DMS79 treated with DMSO at 0.1 percent for 48 hours (cell line): ENCODE data around the gene FAIM2.

Source experiments
- DNase-seq: peaks from one replicate; lab custom pipeline; 2025; lab: John Stamatoyannopoulos, UW

FAIM2 gene

DNA sequence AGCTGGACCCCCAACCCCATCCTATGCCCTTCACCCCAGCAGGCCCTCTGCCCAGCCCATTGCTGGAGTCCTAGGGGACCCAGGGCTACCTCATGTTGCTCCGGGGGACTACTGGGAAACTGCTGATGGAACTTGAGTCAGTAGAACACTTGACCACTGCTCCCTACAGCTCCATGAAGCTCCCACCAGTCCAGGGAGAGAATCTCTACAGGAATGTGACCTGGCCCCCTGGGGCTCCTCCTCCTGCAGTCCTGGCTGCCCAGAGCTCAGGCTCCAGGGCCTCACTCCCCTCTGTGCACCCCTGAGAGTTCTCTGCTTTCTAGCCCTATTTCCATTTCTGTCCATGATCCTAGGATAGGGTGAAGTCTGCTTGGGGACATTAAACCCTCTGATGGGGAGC lies 36.0 kb upstream of the FAIM2 start:
- no peak for DNase-seq

GRCh38 chr12:49939307-49939706 lies 35.6 kb upstream of the FAIM2 start:
- DNase-seq: no peak

- DNase-seq: no peak
Measured at GRCh38 chr12:49937639-49938300, 34.1 kb upstream of the FAIM2 start.

DNA sequence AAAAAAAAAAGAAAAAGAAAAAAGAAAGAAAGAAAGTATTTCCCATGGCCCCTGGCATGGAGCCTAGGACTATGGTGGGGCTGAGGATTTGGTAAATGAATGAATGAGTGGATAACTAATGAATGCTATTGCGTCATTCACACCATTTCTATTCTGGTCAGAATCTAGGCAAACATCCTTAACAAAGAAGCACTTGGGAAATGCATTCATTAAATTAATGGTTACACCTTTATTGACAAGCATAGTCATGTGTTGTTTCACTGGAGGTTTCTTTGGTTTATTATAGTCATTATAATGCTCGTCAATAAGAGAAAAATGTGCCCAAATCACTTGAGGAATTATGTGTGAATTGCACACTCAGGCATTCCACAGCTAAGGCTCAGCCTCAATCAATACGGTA lies 33.2 kb upstream of the FAIM2 start:
- no peak for DNase-seq

DNA sequence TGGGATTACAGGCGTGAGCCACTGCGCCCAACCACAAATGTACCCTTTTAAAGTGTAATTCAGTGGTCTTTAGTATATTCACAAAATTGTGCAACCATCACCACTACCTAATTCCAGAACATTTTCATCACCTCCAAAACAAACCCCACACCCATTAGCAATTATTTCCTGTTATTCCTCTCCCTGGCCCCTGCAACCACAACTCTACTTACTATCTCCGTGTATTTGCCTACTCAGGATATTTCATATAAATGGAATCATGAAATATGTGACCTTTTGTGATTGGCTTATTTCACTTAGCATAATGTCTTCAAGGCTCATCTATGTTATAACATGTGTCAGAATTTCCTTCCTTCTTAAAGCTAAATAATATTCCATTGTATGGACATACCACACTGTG lies 30.8 kb upstream of the FAIM2 start:
- no peak for DNase-seq

GRCh38 chr12:49933796-49934195 lies 30.1 kb upstream of the FAIM2 start:
- DNase-seq: no peak

- no peak for DNase-seq
Measured at GRCh38 chr12:49932533-49933130, 28.9 kb upstream of the FAIM2 start.

- DNase-seq: no peak
Measured at GRCh38 chr12:49932023-49932422, 28.3 kb upstream of the FAIM2 start.

DNA sequence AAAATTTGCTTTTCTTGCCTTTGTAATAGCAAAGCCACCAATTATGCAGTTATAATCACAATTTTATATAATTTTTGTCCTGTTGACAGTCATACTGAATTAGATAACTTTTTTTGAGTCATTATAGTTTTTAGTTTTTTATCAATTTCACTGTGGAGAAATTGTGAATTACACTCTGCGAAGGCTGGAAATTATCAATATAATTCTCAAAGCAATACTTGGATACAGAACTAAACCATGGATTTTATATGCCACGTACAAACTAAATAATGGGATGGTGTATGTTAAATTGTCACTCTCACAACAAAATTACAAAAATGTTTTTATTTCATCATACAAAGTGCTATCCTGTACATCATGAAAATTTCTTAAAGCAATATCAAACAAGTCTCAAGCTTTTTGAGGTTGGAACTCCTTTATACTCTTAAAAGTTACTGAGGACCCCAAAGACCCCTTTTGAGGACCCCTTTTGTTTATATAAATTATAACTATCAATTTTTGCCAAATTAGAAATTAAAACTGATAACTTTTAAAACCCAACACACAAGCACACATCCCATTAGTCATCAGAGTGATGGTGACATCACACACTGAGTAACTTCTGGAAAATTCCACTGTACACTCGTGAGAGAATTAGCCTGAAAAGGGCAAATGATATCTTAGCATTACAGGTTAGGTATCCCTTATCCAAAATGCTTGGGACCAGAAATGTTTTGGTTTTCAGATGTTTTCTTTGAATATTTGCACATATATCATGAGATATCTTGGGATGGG lies 27.0 kb upstream of the FAIM2 start:
- no peak for DNase-seq

DNA sequence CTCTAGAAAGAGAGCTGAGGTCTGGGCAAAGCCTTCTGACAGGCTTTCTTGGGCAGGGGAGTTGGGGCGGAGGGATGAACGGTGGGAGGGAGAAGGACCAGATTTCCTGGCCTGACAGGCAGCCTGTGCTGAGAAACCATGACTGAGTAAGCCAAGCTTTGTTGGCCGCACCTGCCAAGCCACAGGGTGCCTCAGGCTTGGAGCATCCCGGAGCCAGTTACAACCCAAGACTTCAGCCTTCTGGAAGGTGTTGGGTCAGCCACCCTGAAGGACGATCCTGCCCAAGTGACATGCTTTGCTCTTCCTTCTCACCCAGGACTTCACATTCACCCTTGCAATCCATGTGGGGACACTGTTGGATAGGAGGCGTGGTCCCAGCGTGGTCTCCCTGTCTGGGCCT lies 25.9 kb upstream of the FAIM2 start:
- DNase-seq: no peak

GRCh38 chr12:49928471-49928870 lies 24.8 kb upstream of the FAIM2 start:
- no peak for DNase-seq

- DNase-seq: no peak
Measured at GRCh38 chr12:49925433-49926204, 21.9 kb upstream of the FAIM2 start.

DNA sequence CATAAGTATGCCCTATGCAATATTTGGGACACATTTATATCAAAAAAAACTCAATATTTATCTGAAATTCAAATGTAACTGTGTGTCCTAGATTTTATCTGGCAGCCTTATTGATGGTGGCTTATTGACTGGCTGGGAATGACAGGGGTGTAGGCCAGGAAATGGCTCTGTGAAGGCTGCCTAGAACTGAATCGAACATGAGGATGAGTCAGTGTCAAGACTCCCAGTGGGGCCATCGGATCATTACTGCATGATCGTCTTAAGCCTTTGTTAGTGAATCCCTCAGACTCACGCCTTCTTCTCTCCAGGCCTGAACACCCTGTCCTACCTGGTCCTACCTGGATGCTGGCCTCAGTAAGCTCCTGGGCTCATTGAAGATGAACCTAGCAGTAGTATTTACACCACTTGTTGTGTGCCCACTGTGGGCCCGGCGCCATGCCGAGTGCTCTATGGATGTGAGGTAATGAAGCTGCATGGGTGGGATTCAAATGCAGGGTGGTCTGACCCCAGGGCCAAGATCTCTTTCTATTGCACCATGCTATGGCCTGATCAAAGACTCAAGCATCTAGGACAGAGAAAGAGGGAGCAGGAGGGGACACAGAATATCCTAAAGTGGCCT lies 21.0 kb upstream of the FAIM2 start:
- no peak for DNase-seq

DNA sequence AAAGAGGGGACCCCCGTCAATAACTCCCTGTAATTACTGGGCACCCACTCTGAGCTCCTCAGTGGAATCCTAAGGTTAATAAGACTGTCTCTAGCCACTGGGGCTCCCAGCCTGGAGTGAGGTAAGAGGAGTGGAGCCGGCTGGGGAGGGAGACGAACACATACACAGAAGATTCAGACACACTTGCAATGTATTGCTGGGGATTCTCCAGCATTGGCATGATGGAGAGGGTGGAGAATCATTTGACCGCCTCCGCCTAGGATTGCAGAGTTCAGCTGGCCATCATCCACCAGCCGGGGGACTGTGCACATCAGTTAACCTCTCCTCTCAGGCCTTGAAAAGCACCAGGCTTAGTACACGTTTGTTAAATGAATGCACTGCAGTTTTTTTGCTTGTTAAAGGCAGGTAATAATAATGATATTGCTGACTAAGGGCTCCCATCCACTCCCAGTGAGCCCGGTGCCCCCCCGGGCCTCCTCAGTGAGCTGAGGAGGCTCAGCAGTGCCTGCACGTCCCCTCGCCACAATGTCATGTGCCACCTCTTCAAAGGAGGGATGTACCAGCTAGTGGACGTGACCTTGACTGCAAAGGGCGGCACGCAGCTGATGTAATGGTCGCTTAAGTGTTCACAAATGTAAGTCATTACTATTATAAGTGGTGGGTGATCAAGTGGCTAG lies 20.3 kb upstream of the FAIM2 start:
- DNase-seq: no peak

DNA sequence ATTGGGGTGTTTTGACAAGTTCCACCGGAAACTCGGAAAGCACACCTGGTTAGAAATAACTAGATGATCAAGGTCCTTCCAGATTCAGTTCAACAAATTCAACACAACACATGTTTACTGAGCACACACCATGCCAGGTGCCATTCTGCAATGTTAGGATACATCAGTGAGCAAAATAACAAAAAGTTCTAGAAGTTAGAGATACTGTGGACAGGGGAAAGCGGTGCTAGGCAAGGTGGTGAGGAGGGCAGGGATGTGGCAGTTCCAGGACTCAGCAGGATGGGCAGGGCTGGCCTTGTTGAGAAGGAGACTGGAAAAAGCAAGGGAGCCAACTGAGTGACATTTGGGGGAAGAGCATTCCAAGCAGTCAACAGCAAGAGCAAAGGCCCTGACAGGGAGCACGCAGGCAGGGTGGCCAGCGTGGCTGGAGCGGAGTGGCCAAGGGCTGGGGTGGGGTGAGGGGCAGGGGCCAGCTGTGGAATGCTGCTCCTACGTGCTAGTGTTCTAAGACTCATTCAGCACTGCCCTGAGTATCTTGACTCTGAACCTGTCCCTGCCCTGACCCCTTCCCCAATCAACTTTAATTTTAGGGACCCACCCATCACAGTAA lies 19.4 kb upstream of the FAIM2 start:
- DNase-seq: no peak

DNA sequence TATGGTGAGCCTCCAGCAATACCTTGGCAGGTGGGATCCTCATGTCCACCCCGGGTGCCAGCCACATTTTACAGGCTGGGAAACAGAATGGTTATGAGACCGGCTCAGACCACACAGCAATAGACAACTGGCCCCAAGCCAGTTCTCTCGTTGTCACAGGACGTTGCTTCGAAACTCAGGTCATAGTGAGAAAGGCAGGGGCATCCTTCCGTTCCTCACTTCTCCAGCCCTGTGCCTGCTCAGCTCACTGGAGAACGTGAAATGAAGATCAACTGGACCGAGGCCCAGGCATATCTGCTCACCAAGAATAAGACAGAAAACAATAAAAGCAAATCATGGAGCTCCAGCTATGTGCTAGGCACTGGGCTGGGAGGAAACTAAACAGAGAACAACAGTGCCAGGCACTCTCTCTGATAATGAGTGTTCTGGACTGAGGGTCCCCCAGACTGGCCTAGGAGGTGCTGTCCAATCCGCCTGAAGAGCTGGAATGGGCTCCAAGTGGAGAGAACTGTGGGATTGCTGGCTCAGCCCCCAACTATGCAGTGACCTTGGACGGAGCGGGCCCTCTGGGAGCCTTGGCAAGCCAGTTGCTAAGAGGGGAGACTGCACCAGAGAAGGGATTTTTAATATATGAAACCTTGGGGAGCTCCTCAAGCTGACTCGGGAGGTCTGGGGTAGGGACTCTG lies 18.8 kb upstream of the FAIM2 start:
- DNase-seq: no peak

DNA sequence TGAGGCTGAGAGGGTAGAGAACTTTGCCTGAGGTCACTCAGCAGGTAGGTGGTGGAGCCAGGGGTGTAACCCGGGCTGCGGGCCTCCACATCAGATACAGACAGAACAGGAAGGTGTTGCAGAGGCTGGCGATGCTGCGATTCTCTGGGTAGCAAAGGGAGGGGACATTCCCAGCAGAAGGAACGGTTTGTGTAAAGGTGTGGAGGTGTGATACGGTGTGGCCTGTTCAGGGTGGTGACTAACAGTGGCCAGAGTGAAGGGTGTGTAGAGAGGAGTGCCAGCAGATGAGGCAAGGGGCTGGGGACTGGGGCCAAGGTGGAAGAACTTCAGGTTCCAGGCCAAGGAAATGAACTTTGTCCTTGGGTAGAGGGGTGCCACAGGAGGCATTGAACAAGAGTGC lies 18.2 kb upstream of the FAIM2 start:
- DNase-seq: no peak

GRCh38 chr12:49921299-49921698 lies 17.6 kb upstream of the FAIM2 start:
- no peak for DNase-seq

DNA sequence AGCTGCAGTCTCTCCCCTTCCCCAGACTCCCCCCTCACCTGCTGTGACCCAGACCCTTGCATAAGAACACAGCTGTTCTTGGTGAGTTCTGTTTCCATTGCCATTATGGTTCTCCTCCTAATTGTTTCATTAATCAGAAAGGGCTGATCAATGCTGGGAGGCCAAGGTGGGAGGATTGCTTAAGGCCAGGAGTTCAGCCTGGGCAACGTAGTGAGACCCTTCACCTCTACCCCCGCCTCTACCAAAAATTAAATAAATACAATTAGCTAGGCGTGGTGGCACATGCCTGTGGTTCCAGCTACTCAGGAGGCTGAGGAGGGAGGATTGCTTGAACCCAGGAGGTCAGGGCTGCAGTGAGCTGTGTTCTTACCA lies 17.2 kb upstream of the FAIM2 start:
- DNase-seq: no peak

GRCh38 chr12:49920241-49920914 lies 16.7 kb upstream of the FAIM2 start:
- no peak for DNase-seq
